Activated naive CD8-positive, alpha-beta T cell treated with anti-CD3 and anti-CD28 coated beads, Interleukin-2, amount 10 ng/mL, durations not matched to agents 7 days and 5 days (primary cell): ENCODE results near the gene KCTD1. TPM values are rescaled to one million over a fixed set of nuclear protein-coding genes. Genes with fewer than 3 reads are reported as not detected.

Experiments used
- ATAC-seq: fragments of 150-1000 bp; cut with Tn5 transposase; one replicate; pipeline ENCODE4 v1.10.0; 2021; ENCODE audit warnings: low read depth, moderate library complexity
- POLR2A ChIA-PET: fragments of 350-600 bp; sonication (Branson Sonifier 250); formaldehyde crosslinking; loops from one replicate; lab custom pipeline; 2021; ENCODE audit warnings: antibody characterized with exemption; lab: Charles Lee
- DNase-seq: peaks from one replicate; pipeline ENCODE4 v3.0.0; 2021
- H3K27ac Mint-ChIP-seq: one replicate; pipeline ENCODE4 v1.8.0; 2022; ENCODE audit warnings: mild to moderate bottlenecking, mixed read lengths
- H3K27me3 Mint-ChIP-seq: one replicate; pipeline ENCODE4 v1.8.0; 2022; ENCODE audit warnings: mild to moderate bottlenecking, moderate library complexity, mixed read lengths
- H3K36me3 Mint-ChIP-seq: one replicate; pipeline ENCODE4 v1.8.0; 2021; ENCODE audit warnings: mild to moderate bottlenecking, mixed read lengths
- H3K4me1 Mint-ChIP-seq: one replicate; pipeline ENCODE4 v1.8.0; 2021; ENCODE audit warnings: mixed read lengths
- H3K4me3 Mint-ChIP-seq: one replicate; pipeline ENCODE4 v1.8.0; 2022; ENCODE audit warnings: mild to moderate bottlenecking, moderate library complexity, mixed read lengths
- H3K9me3 Mint-ChIP-seq: one replicate; pipeline ENCODE4 v1.8.0; 2021; ENCODE audit warnings: mixed read lengths
- total RNA-seq, 2 experiments: library from RNA; stranded (reverse); gene quantifications; one replicate each; pipeline ENCODE4 v1.2.3, GENCODE V29; 2021

Gene KCTD1
- total RNA-seq, 2 experiments from 2014 or later: 4.0 to 4.1 TPM

DNA sequence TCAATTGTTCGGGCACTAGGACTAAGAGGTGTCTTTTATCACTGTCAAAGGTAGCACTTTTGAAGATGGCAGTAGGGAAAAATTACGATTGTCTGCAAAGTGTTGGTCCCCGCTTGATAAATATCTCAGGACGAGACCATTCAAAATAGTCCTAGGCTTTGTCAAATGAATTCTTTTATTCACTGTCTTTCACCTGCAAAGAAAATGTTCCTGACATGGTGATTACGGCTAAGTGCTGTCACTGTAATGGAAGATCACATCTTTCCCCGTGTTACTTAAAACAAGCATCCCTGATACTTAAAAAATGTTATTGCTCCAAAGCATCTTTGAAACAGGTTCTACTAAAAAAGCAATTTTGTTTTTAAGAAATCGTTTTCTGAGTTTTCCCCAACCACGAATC lies 71.7 kb downstream of the KCTD1 start:
- no peak overlapping the region for H3K27ac Mint-ChIP-seq
- POLR2A ChIA-PET: no interaction called here

DNA sequence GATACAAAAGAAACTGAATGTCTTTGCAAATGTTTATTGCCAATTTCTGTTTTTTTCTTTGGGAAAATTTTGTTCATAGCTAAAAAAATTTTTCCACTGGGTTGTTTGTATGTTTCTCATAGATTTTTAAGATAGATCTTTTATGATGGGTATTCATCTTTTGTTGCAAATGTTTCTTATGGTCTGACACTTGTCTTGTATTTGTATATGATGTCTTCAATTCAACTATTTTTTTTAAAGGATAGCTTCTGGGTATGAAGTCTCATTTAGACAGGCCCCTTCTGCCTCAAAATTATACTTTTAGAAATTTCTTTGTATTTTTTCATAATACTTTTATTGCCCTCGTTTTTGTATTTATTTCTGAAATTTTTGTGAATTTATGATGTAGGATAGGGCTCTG lies 73.8 kb downstream of the KCTD1 start:
- H3K27ac Mint-ChIP-seq: no peak overlapping the region
- H3K36me3 Mint-ChIP-seq: no peaks in the 10 kb centered on the region
- POLR2A ChIA-PET: no interaction called here
- H3K4me1 Mint-ChIP-seq: no peaks in the 10 kb centered on the region
- no peak for ATAC-seq
- H3K9me3 Mint-ChIP-seq: no peaks in the 10 kb centered on the region
- H3K4me3 Mint-ChIP-seq: no peak overlapping the region
- DNase-seq: no peak
- H3K27me3 Mint-ChIP-seq: no peaks in the 10 kb centered on the region

More for the DNA sequence above, 71.7 kb downstream of the KCTD1 start:
- DNase-seq (no peak), ATAC-seq (no peak)
- Mint-ChIP-seq H3K4me1 (no peaks in the 10 kb centered on the region), H3K27me3 (no peaks in the 10 kb centered on the region), H3K9me3 (no peaks in the 10 kb centered on the region), H3K36me3 (no peaks in the 10 kb centered on the region), H3K4me3 (no peak overlapping the region)

DNA sequence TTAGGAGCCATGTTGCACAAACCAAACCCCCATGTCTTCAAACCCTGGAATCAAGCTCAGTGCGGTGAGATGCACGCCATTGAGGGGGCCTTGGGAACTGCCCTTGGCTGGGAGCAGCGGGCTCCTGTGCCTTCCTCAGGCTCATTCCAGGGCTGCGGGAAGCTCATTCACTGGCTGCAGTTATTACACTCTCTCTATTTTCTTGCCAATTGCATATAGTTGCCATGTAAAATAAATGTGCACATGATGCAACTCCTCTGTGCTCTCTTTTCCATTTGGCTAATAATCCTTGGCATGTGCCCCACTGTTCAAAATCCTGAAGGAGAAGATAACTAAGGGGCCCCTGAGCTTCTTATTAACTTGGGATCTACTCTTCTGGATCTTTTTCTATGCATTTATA lies 74.7 kb downstream of the KCTD1 start:
- H3K36me3 Mint-ChIP-seq: no peaks in the 10 kb centered on the region
- no peaks in the 10 kb centered on the region for H3K9me3 Mint-ChIP-seq
- DNase-seq (no peak), ATAC-seq (no peak)
- H3K4me3 Mint-ChIP-seq: no peak overlapping the region
- POLR2A ChIA-PET: no interaction called here
- no peak overlapping the region for H3K27ac Mint-ChIP-seq
- no peaks in the 10 kb centered on the region for H3K27me3 Mint-ChIP-seq
- no peaks in the 10 kb centered on the region for H3K4me1 Mint-ChIP-seq

DNA sequence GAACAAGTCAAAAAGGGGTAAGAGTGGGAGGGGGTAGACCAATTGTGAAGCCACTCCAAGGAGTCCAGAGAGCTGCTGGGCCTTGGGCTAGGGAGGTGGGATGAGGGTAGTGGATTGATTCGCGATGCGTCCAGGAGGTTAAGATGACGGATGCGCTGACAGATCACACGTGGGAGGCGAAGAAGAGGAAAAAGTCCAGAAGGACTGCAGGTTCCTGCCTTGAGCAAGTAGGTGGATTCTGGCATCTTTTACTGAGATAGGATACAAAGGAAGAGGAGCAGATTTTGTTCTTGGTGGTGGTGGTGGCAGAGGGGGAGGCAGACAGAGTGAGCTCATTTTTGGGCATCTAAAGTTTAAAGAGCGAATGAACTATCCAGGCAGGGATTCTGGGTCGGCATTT lies 76.5 kb downstream of the KCTD1 start:
- no peak overlapping the region for H3K27ac Mint-ChIP-seq
- ATAC-seq: no peak
- POLR2A ChIA-PET: no interaction called here
- H3K4me1 Mint-ChIP-seq: no peaks in the 10 kb centered on the region
- no peak for DNase-seq
- H3K9me3 Mint-ChIP-seq: no peaks in the 10 kb centered on the region
- H3K4me3 Mint-ChIP-seq: no peak overlapping the region
- H3K27me3 Mint-ChIP-seq: no peaks in the 10 kb centered on the region
- no peaks in the 10 kb centered on the region for H3K36me3 Mint-ChIP-seq

DNA sequence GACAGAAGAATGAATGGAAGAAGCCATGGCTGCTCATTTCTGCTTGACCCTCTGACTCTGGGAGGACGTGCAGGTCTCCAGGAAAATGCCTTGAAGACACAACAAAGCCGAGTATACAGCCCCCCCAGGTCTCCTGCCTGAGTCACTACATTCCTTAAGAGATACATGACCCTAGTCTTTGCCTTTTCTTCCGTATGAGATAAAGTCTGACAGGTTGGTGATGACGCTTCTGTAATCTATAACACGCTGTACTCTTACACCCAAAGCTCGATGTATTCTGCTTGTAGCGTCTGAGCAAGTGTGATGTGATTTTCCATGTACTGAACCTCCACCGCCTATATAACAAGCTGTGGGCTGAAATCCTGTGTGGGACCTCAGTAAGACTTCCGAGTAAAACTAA lies 77.3 kb downstream of the KCTD1 start:
- Mint-ChIP-seq H3K9me3 (no peaks in the 10 kb centered on the region), H3K27me3 (no peaks in the 10 kb centered on the region), H3K36me3 (no peaks in the 10 kb centered on the region), H3K27ac (no peak overlapping the region), H3K4me1 (no peaks in the 10 kb centered on the region), H3K4me3 (no peak overlapping the region)
- DNase-seq: no peak
- no peak for ATAC-seq
- POLR2A ChIA-PET: no interaction called here

DNA sequence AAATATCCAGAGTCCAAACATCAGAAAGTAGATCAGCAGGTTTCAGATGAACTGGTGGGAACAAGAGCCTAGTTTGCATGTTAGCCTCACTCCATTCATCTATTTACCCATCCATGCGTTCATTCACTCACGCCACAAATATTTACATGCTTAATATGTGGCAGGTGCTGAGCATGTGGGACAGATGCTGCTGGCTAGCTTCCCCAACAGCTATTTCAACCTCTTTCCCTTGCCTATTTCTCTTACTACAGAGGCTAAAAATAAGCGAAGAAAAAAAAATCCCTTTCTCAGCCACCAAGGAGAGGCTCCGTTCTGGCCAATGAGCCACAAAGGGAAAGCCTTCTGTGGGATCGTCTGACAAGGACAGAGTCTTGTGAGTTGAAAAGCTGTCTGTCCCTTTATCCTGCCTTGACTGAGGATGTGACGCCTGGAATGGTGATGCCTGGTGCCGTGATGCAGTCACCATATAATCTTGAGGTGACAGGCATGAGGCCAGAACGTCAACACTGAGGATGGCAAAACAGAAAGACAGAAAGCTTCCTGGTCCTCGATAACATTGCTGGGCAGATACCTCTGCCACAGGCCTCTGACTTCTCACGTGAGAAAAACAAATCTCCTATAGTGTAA lies 78.2 kb downstream of the KCTD1 start:
- Mint-ChIP-seq H3K36me3 (no peaks in the 10 kb centered on the region), H3K4me1 (no peaks in the 10 kb centered on the region), H3K9me3 (no peaks in the 10 kb centered on the region), H3K27ac (no peak overlapping the region), H3K27me3 (no peaks in the 10 kb centered on the region), H3K4me3 (no peak overlapping the region)
- no peak for DNase-seq
- POLR2A ChIA-PET: no interaction called here
- no peak for ATAC-seq

DNA sequence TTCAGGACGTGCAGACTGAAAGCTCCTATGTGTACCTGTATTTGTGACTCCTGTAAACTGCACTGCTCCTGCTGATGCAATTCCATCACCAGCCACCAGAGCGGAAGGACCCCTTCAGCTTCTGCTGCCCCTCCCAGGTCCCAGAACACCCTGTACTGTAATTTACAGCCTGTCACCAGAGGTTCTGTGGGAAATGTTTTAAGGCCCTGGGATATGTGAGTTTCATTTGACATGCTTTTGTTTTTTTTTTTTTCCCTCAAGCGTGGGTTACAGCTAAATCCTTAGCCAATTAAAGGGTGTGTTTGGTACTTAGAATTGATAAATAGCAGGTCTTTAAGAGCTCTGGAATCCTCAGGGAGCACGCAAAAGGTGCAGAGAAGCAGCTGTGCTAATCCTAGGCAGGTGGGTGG lies 79.4 kb downstream of the KCTD1 start:
- no peak overlapping the region for H3K27ac Mint-ChIP-seq
- DNase-seq (no peak), ATAC-seq (no peak)
- no peaks in the 10 kb centered on the region for H3K36me3 Mint-ChIP-seq
- H3K27me3 Mint-ChIP-seq: no peaks in the 10 kb centered on the region
- no peaks in the 10 kb centered on the region for H3K4me1 Mint-ChIP-seq
- POLR2A ChIA-PET: no interaction called here
- no peak overlapping the region for H3K4me3 Mint-ChIP-seq
- no peaks in the 10 kb centered on the region for H3K9me3 Mint-ChIP-seq

DNA sequence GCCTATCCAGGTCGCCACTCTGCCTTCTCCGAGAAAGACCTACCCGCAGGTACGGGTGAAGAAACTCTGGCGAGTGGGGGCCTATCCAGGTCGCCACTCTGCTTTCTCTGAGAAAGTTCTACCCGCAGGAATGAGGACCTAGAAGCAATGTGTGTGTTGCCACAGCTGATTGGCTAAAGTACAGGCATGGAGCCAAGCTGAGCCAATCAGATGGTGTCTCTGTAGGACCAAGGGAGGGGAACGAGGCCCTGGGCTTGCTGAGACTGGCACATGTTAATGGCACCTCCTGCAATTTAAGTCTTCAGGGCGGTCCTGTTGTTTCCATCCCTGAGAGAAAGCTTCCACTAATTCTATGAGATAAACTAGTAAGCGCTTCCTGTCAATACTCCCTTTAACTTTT lies 82.3 kb downstream of the KCTD1 start:
- POLR2A ChIA-PET: no interaction called here
- H3K36me3 Mint-ChIP-seq: no peaks in the 10 kb centered on the region
- H3K27me3 Mint-ChIP-seq: no peaks in the 10 kb centered on the region
- no peaks in the 10 kb centered on the region for H3K4me1 Mint-ChIP-seq
- H3K4me3 Mint-ChIP-seq: no peak overlapping the region
- DNase-seq (no peak), ATAC-seq (no peak)
- no peaks in the 10 kb centered on the region for H3K9me3 Mint-ChIP-seq
- no peak overlapping the region for H3K27ac Mint-ChIP-seq

DNA sequence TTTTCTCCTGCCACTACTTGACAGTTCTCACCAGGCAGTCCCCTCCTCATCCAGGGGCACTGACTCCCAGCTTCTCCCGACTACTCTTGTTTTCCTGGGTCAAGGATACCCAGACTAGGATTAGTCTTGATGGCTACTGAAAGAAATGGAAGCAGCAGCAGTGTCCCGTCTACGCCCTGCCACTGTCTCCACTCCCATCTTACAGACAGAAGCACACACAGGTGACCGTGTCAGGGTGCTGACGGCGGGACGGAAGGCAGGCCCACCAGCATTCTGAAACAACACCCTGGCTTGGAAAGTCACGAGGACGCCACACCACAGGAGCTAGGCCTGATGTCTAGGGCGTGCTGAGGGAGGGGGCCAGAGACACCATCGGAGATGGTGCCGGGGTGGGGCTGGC lies 82.9 kb downstream of the KCTD1 start:
- Mint-ChIP-seq H3K4me3 (no peak overlapping the region), H3K4me1 (peaks cover 4% of the 10 kb centered on the region), H3K36me3 (no peaks in the 10 kb centered on the region), H3K27ac (no peak overlapping the region), H3K9me3 (no peaks in the 10 kb centered on the region), H3K27me3 (no peaks in the 10 kb centered on the region)
- POLR2A ChIA-PET: no interaction called here
- no peak for DNase-seq
- no peak for ATAC-seq

DNA sequence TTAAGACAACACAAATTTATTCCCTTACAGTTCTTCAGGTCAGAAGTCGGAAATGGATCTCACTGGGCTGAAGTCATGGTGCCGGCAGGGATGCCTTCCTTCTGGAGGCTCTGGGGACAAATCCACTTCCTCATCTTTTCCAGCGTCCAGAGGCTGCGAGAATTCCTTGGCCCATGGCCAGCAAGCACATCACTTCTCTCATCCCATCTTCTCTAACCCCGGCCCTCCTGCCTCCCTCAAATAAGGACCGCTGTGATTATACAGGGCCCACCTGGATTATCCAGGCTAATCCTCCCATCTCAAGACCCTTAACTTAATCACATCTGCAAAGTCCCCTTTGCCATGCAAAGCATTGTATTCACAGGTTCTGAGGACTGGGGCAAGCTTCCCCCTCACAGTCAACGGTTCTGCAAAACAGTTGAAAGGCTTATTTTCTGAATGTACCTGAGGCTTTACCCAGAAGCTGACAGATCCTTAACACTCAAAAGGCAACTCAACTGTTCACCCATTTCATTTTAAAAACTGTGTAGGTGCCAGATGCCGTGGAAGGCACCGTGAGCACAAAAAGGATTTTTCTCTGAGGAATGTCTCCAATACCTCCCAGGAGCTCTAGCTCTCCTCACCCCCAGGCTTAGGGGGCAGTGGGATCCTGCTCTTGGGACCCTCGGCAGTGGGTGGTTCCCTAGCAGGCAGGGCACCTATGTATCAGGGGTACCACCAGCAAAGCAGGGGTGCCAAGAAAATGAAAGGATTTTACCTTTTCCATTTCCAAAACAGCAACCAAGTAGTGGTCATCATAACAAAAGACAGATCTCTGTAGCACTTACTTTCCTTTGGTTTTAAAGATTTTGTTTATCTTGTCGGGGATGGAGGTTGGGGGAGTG lies 84.0 kb downstream of the KCTD1 start:
- DNase-seq: no peak
- Mint-ChIP-seq H3K27me3 (no peaks in the 10 kb centered on the region), H3K4me1 (peaks cover 5% of the 10 kb centered on the region), H3K9me3 (no peaks in the 10 kb centered on the region), H3K36me3 (peaks cover 2% of the 10 kb centered on the region), H3K4me3 (no peak overlapping the region), H3K27ac (no peak overlapping the region)
- ATAC-seq: no peak
- POLR2A ChIA-PET: no interaction called here

DNA sequence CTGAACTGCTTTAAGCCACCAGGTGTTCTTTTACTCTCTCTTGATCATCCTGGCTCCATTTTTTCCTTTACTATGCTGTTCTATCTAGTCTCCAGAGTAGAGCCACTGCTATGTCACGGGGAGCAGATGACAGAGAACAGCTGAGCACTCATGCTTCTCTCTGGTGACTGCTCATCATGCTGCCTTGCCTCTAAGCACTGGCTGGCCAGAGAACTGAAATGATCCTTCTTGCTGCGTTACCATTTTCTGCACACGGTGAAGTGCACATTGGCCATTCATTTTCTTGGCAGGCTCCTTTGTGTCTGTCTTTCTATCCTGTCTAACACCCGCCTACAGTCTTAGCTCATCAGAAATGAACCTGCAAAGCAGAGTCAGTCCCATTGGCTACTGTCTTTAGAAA lies 86.0 kb downstream of the KCTD1 start:
- no peaks in the 10 kb centered on the region for H3K27me3 Mint-ChIP-seq
- no peak overlapping the region for H3K4me3 Mint-ChIP-seq
- H3K27ac Mint-ChIP-seq: no peak overlapping the region
- no peaks in the 10 kb centered on the region for H3K9me3 Mint-ChIP-seq
- ATAC-seq (no peak), DNase-seq (no peak)
- POLR2A ChIA-PET: no interaction called here
- H3K36me3 Mint-ChIP-seq: peaks cover 2% of the 10 kb centered on the region
- H3K4me1 Mint-ChIP-seq: peaks cover 13% of the 10 kb centered on the region

DNA sequence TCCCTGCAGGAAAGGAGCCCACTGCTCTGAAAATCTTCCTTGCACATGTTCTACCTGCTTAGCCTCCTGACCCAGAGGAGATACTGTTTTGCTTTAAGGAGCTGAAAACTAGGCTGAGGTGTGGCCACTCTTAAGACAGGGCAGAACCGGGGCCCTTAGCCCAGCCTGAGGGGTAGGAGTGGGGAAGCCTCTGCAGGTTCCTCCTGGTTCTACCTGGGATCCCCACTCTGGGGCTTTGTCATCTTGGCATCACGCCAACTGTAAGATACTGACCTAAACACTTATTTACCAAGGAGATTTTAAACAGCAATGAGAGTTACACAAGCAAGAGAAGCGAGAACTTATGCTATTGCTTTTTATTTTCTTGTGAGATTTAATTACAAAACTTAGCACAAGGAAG lies 86.9 kb downstream of the KCTD1 start:
- peaks cover 2% of the 10 kb centered on the region for H3K36me3 Mint-ChIP-seq
- H3K27ac Mint-ChIP-seq: no peak overlapping the region
- peaks cover 13% of the 10 kb centered on the region for H3K4me1 Mint-ChIP-seq
- POLR2A ChIA-PET: no interaction called here
- DNase-seq (no peak), ATAC-seq (no peak)
- H3K4me3 Mint-ChIP-seq: no peak overlapping the region
- H3K9me3 Mint-ChIP-seq: no peaks in the 10 kb centered on the region
- H3K27me3 Mint-ChIP-seq: no peaks in the 10 kb centered on the region

DNA sequence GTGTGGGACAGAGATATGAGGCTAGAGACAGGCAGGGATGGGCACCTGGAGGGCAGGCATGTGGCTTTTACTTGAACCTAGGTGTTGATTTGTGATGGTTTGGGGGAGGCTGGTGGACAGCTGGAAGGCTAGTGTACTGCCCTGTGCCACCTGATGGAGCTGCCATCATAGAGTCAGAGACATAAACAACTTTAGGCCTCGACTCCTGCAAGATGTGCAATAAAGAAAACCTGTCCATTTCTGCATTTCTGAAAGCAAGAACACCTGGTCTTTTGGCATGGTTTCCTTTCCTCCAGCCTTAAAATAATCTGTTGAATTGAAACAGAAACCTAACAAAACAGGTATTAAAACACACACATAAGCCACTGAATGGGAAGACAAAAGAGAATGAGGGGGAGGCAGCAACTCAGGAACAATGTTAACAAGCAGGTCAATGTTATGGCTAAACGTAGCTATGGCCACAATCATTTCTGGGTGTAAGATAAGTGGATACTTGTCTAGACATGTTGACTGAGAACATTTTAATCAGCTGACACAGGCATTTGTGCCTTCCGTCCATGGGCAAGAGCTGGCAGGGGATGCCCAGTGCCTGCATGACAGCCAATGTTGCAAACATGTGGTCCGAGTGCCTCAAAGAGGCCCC lies 87.8 kb downstream of the KCTD1 start:
- ATAC-seq: no peak
- H3K27ac Mint-ChIP-seq: no peak overlapping the region
- no peak overlapping the region for H3K4me3 Mint-ChIP-seq
- POLR2A ChIA-PET: no interaction called here
- peaks cover 13% of the 10 kb centered on the region for H3K4me1 Mint-ChIP-seq
- no peak for DNase-seq
- H3K36me3 Mint-ChIP-seq: peaks cover 2% of the 10 kb centered on the region
- no peaks in the 10 kb centered on the region for H3K27me3 Mint-ChIP-seq
- no peaks in the 10 kb centered on the region for H3K9me3 Mint-ChIP-seq

DNA sequence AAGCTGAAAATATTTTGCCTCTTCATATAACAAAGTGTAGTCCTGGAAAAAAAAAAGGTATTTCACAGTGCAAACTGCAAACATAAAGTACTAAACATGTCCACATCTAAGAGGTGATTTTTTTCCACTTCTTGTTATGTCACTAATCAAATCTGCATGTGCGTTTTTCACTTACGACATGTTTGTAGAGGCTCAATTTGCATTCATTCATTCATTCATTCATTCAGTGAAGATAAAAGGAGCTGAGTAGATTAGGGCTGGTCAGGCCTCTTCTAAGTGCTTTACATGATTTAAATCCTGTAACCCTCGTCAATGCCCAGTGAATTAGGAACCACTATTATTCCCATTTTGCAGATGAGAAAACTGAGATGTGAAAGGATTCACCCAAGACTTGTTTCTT lies 88.5 kb downstream of the KCTD1 start:
- Mint-ChIP-seq H3K36me3 (peaks cover 2% of the 10 kb centered on the region), H3K27me3 (no peaks in the 10 kb centered on the region), H3K4me3 (no peak overlapping the region), H3K27ac (no peak overlapping the region), H3K9me3 (no peaks in the 10 kb centered on the region), H3K4me1 (peaks cover 13% of the 10 kb centered on the region)
- POLR2A ChIA-PET: no interaction called here
- no peak for ATAC-seq
- no peak for DNase-seq
